Esophagus squamous epithelium (tissue), 4 donors: ENCODE data around the gene KNCN.

Source experiments
- CTCF ChIP-seq, 6 experiments: fragments of 450-650 bp in 4 of 6; fragments of 200-600 bp in 2 of 6; sonication (generic) in 2 of 6; IDR thresholded peaks; one replicate each; pipeline ENCODE4 v1.5.1; 2016 to 2019; ENCODE audit warnings: antibody characterized with exemption in 6 of 6, mild to moderate bottlenecking in 4 of 6, moderate library complexity in 4 of 6
- POLR2A ChIP-seq, 4 donors: fragments of 450-650 bp; IDR thresholded peaks; one replicate each; pipeline ENCODE4 v1.6.1; 2017; ENCODE audit warnings: antibody characterized with exemption in 4 of 4, mild to moderate bottlenecking in 4 of 4, moderate library complexity in 3 of 4

GRCh38 chr1:46526691-46527291, 24.7 kb downstream of the KNCN start:
- TF ChIP-seq CTCF (IDR thresholded peaks at IDR 0.05) (no peak), POLR2A (IDR thresholded peaks at IDR 0.05) (no peak)
